Neural cell (in vitro differentiated cells): ENCODE data around the gene ZNF552. TPM values are rescaled to one million over a fixed set of nuclear protein-coding genes. Genes with fewer than 3 reads are reported as not detected.
"Not testable (repeated sequence)": the region's sequence is repeated elsewhere in the genome, so short reads cannot be mapped to it uniquely, and the experiment has no call there.

Source experiments
- H2AFZ ChIP-seq: fragments of 200-600, 300-800 bp; sonication (generic), shearing (Covaris generic); 2 replicates; pipeline ENCODE4 v1.6.0; 2014; ENCODE audit warnings: low read depth, mild to moderate bottlenecking, antibody characterized with exemption, low read length, moderate library complexity
- H3F3A ChIP-seq: fragments of 200-600 bp; shearing (Covaris generic); 2 replicates; pipeline ENCODE4 v1.6.1; 2016; ENCODE audit warnings: mild to moderate bottlenecking, moderate library complexity, mixed read lengths, antibody characterized with exemption, low read length; ENCODE audit not compliant: insufficient read depth, poor library complexity, severe bottlenecking
- H3K27ac ChIP-seq: fragments of 200-600, 300-800 bp; sonication (generic), shearing (Covaris generic); 2 replicates; pipeline ENCODE4 v1.5.1; 2014; ENCODE audit warnings: mild to moderate bottlenecking, low read length, moderate library complexity
- H3K27me3 ChIP-seq: fragments of 300-800, 200-600 bp; sonication (generic), shearing (Covaris generic); 2 replicates; pipeline ENCODE4 v1.6.0; 2014; ENCODE audit warnings: mild to moderate bottlenecking, low read depth, low read length, moderate library complexity; ENCODE audit not compliant: insufficient read depth
- H3K36me3 ChIP-seq: fragments of 300-800, 200-600 bp; sonication (generic), shearing (Covaris generic); 2 replicates; pipeline ENCODE4 v1.5.1; 2014; ENCODE audit warnings: mild to moderate bottlenecking, antibody characterized with exemption, low read length, moderate library complexity; ENCODE audit not compliant: insufficient read depth
- H3K4me2 ChIP-seq: fragments of 300-800, 200-600 bp; sonication (generic), shearing (Covaris generic); 2 replicates; pipeline ENCODE4 v1.6.0; 2014; ENCODE audit warnings: mild to moderate bottlenecking, low read length
- H3K4me3 ChIP-seq: fragments of 300-800, 200-600 bp; sonication (generic), shearing (Covaris generic); 2 replicates; pipeline ENCODE4 v1.5.1; 2014; ENCODE audit warnings: mild to moderate bottlenecking, low read length, moderate library complexity
- H3K79me2 ChIP-seq: fragments of 200-600 bp; shearing (Covaris generic); replicated peaks from 2 replicates; pipeline ENCODE4 v1.6.0; 2014; ENCODE audit warnings: mild to moderate bottlenecking, low read length, moderate library complexity; ENCODE audit not compliant: insufficient read depth
- H3K9ac ChIP-seq: fragments of 300-800, 200-600 bp; sonication (generic), shearing (Covaris generic); 2 replicates; pipeline ENCODE4 v1.6.1; 2016; ENCODE audit warnings: mild to moderate bottlenecking, low read length, mixed read lengths
- H3K9me2 ChIP-seq: fragments of 200-600 bp; shearing (Covaris generic); 2 replicates; pipeline ENCODE4 v1.6.1; 2016; ENCODE audit warnings: mild to moderate bottlenecking, low read length, mixed read lengths; ENCODE audit not compliant: insufficient read depth
- H3K9me3 ChIP-seq: fragments of 200-600, 300-800 bp; sonication (generic), shearing (Covaris generic); 2 replicates; pipeline ENCODE4 v1.6.1; 2016; ENCODE audit warnings: mild to moderate bottlenecking, mixed run types, low read length, moderate library complexity, mixed read lengths
- H4K20me1 ChIP-seq: fragments of 200-600 bp; shearing (Covaris generic); 2 replicates; pipeline ENCODE4 v1.6.1; 2016; ENCODE audit warnings: mild to moderate bottlenecking, mixed run types; ENCODE audit not compliant: insufficient read depth
- EP300 ChIP-seq: fragments of 450-650 bp; conservative IDR thresholded peaks from 2 replicates; pipeline ENCODE4 v1.6.1; 2014; ENCODE audit warnings: antibody characterized with exemption, mild to moderate bottlenecking, moderate library complexity; ENCODE audit not compliant: poor library complexity, severe bottlenecking
- EZH2 ChIP-seq: fragments of 200-600, 300-800 bp; shearing (Covaris generic), sonication (generic); IDR thresholded peaks from 2 replicates; pipeline ENCODE4 v1.6.1; 2014; ENCODE audit warnings: antibody characterized with exemption, low read length, borderline replicate concordance, mild to moderate bottlenecking; ENCODE audit not compliant: insufficient read depth, poor library complexity, severe bottlenecking
- MXI1 ChIP-seq: fragments of 450-650 bp; conservative IDR thresholded peaks from 2 replicates; pipeline ENCODE4 v1.6.1; 2014; ENCODE audit warnings: antibody characterized with exemption, mild to moderate bottlenecking; ENCODE audit not compliant: poor library complexity, severe bottlenecking
- POLR2AphosphoS5 ChIP-seq: IDR thresholded peaks from 2 replicates; pipeline ENCODE4 v1.6.1; 2012
- RAD21 ChIP-seq: fragments of 450-650 bp; conservative IDR thresholded peaks from 2 replicates; pipeline ENCODE4 v1.6.1; 2014; ENCODE audit warnings: antibody characterized with exemption, mild to moderate bottlenecking, moderate library complexity
- SMC3 ChIP-seq: fragments of 450-650 bp; conservative IDR thresholded peaks from 2 replicates; pipeline ENCODE4 v1.6.1; 2014; ENCODE audit warnings: antibody characterized with exemption, mild to moderate bottlenecking, moderate library complexity; ENCODE audit not compliant: poor library complexity
- TAF1 ChIP-seq: IDR thresholded peaks from 2 replicates; pipeline ENCODE4 v1.6.1; 2012; ENCODE audit warnings: low read depth
- polyA plus RNA-seq: library from polyadenylated mRNA; depleted of rRNA; stranded (reverse); fragments of >200 nt; gene quantifications from 2 replicates; pipeline ENCODE4 v1.2.3, GENCODE V29; 2014
- TF ChIP-seq, protein P1 (sequence below): fragments of 450-650 bp; IDR thresholded peaks from 2 replicates; pipeline ENCODE4 v1.5.1; 2014; ENCODE audit warnings: antibody characterized with exemption, mild to moderate bottlenecking, moderate library complexity; ENCODE audit not compliant: poor library complexity, severe bottlenecking
- TF ChIP-seq, protein P2 (sequence below): IDR thresholded peaks from 2 replicates; pipeline ENCODE4 v1.6.1; 2012; ENCODE audit warnings: borderline replicate concordance

ZNF552 gene
- polyA plus RNA-seq, 1 donor from 2014 or later, result 8.8 TPM

DNA sequence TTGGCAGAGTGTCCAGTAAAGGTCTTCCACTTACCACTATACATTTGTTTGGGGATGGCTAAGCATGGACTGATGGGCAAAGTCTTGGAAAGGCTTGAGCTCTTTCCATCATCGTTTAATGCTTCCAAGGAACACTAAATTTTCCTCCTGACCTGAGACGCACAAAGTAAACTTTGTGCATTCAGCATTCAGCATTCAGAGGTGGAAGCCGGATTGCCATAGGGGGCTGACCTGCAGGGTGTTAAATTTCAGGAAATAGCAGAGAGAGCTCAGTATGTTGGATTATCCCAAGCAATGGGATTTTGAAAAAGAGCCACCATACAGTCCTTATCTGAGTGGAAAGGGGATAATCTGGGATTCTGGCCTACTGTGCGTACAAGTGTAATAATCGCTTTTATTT lies 14.0 kb downstream of the ZNF552 start:
- H3K9me2 ChIP-seq, result no peaks in the 10 kb centered on the region
- H3K4me2 ChIP-seq, result no peak overlapping the region
- no peaks in the 10 kb centered on the region for H3K27me3 ChIP-seq
- H3F3A ChIP-seq, result peaks cover 3% of the 10 kb centered on the region
- H2AFZ ChIP-seq, result no peak overlapping the region
- H3K27ac ChIP-seq, result no peak overlapping the region
- H3K9me3 ChIP-seq, result no peaks in the 10 kb centered on the region
- H4K20me1 ChIP-seq, result no peaks in the 10 kb centered on the region
- H3K36me3 ChIP-seq, result no peaks in the 10 kb centered on the region
- no peak overlapping the region for H3K9ac ChIP-seq
- H3K4me3 ChIP-seq, result no peak overlapping the region
- H3K79me2 ChIP-seq, result no peaks in the 10 kb centered on the region
- TF ChIP-seq, protein P1, sequence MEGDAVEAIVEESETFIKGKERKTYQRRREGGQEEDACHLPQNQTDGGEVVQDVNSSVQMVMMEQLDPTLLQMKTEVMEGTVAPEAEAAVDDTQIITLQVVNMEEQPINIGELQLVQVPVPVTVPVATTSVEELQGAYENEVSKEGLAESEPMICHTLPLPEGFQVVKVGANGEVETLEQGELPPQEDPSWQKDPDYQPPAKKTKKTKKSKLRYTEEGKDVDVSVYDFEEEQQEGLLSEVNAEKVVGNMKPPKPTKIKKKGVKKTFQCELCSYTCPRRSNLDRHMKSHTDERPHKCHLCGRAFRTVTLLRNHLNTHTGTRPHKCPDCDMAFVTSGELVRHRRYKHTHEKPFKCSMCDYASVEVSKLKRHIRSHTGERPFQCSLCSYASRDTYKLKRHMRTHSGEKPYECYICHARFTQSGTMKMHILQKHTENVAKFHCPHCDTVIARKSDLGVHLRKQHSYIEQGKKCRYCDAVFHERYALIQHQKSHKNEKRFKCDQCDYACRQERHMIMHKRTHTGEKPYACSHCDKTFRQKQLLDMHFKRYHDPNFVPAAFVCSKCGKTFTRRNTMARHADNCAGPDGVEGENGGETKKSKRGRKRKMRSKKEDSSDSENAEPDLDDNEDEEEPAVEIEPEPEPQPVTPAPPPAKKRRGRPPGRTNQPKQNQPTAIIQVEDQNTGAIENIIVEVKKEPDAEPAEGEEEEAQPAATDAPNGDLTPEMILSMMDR, result no peak
- TF ChIP-seq EP300, result no peak
- no peak for TF ChIP-seq RAD21
- TF ChIP-seq, protein P2, sequence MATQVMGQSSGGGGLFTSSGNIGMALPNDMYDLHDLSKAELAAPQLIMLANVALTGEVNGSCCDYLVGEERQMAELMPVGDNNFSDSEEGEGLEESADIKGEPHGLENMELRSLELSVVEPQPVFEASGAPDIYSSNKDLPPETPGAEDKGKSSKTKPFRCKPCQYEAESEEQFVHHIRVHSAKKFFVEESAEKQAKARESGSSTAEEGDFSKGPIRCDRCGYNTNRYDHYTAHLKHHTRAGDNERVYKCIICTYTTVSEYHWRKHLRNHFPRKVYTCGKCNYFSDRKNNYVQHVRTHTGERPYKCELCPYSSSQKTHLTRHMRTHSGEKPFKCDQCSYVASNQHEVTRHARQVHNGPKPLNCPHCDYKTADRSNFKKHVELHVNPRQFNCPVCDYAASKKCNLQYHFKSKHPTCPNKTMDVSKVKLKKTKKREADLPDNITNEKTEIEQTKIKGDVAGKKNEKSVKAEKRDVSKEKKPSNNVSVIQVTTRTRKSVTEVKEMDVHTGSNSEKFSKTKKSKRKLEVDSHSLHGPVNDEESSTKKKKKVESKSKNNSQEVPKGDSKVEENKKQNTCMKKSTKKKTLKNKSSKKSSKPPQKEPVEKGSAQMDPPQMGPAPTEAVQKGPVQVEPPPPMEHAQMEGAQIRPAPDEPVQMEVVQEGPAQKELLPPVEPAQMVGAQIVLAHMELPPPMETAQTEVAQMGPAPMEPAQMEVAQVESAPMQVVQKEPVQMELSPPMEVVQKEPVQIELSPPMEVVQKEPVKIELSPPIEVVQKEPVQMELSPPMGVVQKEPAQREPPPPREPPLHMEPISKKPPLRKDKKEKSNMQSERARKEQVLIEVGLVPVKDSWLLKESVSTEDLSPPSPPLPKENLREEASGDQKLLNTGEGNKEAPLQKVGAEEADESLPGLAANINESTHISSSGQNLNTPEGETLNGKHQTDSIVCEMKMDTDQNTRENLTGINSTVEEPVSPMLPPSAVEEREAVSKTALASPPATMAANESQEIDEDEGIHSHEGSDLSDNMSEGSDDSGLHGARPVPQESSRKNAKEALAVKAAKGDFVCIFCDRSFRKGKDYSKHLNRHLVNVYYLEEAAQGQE, result no peak
- TF ChIP-seq TAF1, result no peak
- TF ChIP-seq MXI1, result no peak
- TF ChIP-seq SMC3, result no peak
- TF ChIP-seq POLR2AphosphoS5, result no peak
- no peak for TF ChIP-seq EZH2

DNA sequence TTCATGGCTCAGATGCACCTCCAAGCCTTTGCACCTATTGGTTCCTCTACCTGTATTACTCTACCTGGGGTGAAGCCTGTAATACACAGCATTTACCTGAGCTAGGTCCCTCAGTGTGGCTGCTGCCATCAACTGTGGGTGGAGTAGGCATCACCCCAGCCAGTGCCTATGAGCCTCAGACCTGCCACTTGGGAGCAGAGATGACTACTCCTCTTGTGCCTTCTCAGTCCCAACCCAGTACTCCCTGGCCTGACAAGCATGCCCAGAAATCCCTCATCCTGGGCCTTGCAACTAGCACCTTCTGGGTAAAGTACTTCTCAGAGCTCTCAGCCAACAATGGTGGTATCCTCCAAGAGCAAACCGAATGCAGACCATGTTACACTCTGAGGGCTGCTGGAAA lies 18.1 kb downstream of the ZNF552 start:
- not testable (repeated sequence) for H3K9ac ChIP-seq, H3K4me3 ChIP-seq, H3K9me2 ChIP-seq

DNA sequence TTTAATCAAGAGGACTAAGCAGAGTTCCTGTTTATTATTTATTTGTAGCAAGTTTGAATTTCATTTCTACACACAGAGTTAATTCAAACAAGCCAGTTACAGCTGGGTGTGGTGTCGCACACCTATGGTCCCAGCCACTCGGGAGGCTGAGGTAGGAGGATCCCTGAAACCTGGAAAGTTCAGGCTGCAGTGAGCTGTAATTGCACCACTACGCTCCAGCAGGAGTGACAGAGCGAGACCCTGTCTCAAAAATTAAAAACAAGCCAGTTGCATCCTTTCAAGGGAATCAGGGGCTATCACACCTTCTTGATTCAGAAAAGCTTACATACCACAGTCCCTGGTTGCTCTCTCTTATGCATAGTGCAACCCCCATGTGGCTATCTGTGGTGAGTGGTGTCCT lies 25.4 kb downstream of the ZNF552 start:
- Histone ChIP-seq H3K36me3 (peaks cover 26% of the 10 kb centered on the region), H3K9me2 (no peaks in the 10 kb centered on the region), H4K20me1 (no peaks in the 10 kb centered on the region), H3K9ac (no peak overlapping the region), H3F3A (no peaks in the 10 kb centered on the region), H3K9me3 (peaks cover 9% of the 10 kb centered on the region), H3K79me2 (peaks cover 9% of the 10 kb centered on the region), H3K27ac (no peak overlapping the region), H3K27me3 (no peaks in the 10 kb centered on the region), H2AFZ (no peak overlapping the region), H3K4me3 (no peak overlapping the region), H3K4me2 (no peak overlapping the region)
- TF ChIP-seq, protein P1, result no peak
- no peak for TF ChIP-seq MXI1
- TF ChIP-seq SMC3, result no peak
- TF ChIP-seq POLR2AphosphoS5, result no peak
- TF ChIP-seq, protein P2, result no peak
- TF ChIP-seq EZH2, result no peak
- no peak for TF ChIP-seq EP300
- TF ChIP-seq TAF1, result no peak
- TF ChIP-seq RAD21, result no peak

More for the DNA sequence above, 18.1 kb downstream of the ZNF552 start:
- H3K9me3 ChIP-seq, H3K79me2 ChIP-seq, H3K27ac ChIP-seq, H3K4me2 ChIP-seq, H2AFZ ChIP-seq, H3F3A ChIP-seq, H3K36me3 ChIP-seq, H4K20me1 ChIP-seq, H3K27me3 ChIP-seq: not testable (repeated sequence)
